BLaER1 treated with 17β-estradiol and CSF1 and Interleukin-3, amounts not matched to agents 10 nM and 100 nM (cell line): ENCODE results near the gene FOXR1.

ENCODE experiments used
- H3K27ac ChIP-seq, 11 experiments: shearing (Covaris generic); formaldehyde crosslinking; 2 replicates each; pipeline ENCODE4 v1.8.1; 2022
- H3K27me3 ChIP-seq, 11 experiments: shearing (Covaris generic); formaldehyde crosslinking; 2 replicates each; pipeline ENCODE4 v1.8.1; 2022
- H3K36me3 ChIP-seq, 11 experiments: shearing (Covaris generic); formaldehyde crosslinking; 2 replicates each; pipeline ENCODE4 v1.8.1; 2022
- H3K4me1 ChIP-seq, 10 experiments: shearing (Covaris generic); formaldehyde crosslinking; 2 replicates each; pipeline ENCODE4 v1.8.1; 2022
- H3K4me2 ChIP-seq, 11 experiments: shearing (Covaris generic); formaldehyde crosslinking; 2 replicates each; pipeline ENCODE4 v1.8.1; 2022
- H3K4me3 ChIP-seq, 10 experiments: shearing (Covaris generic); formaldehyde crosslinking; 2 replicates each; pipeline ENCODE4 v1.8.1; 2022
- H3K9ac ChIP-seq, 11 experiments: shearing (Covaris generic); formaldehyde crosslinking; 2 replicates each; pipeline ENCODE4 v1.8.1; 2022
- H3K9me3 ChIP-seq, 11 experiments: shearing (Covaris generic); formaldehyde crosslinking; replicated peaks in 1 of 11; 2 replicates each; pipeline ENCODE4 v1.8.1; 2022
- H4K20me1 ChIP-seq, 11 experiments: shearing (Covaris generic); formaldehyde crosslinking; 2 replicates each; pipeline ENCODE4 v1.8.1; 2022
- Cebpa-rat ChIP-seq, 11 experiments: shearing (Covaris generic); IDR thresholded peaks; 2 replicates each; pipeline ENCODE4 v1.8.1; 2022

FOXR1 gene

DNA sequence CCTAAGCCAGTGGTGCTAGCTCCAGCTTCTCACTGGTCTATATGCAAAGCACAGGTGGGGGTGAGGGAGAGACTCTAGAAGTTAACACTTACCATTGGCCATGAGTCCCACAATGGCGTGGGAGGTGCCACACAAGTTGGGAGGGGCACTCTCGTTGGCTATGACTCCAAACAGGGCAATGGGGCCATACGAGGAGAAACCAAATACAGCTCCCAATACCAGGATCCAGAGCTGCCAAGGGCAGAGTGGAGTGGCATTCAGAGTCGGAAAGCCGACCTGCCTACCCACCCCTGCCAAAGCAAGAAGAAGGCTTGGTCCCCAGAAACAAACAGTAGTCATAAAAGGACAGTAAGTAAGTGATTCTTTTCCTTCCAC lies 53.5 kb downstream of the FOXR1 start:
- Histone ChIP-seq H3K27ac (no peak overlapping the region), H3K36me3 (peaks cover 60 to 90% (median 80%) of the 10 kb centered on the region in 11 experiments), H4K20me1 (peaks cover 4 to 46% (median 25%) of the 10 kb centered on the region in 11 experiments; a peak in 18 of 22 replicates), H3K4me3 (no peak overlapping the region), H3K4me2 (0 out of 22 replicates have a peak overlapping the region, but pooled peaks of 1 of the 11 experiments have one; percentile 24), H3K9ac (0 out of 22 replicates have a peak overlapping the region, but pooled peaks of 1 of the 11 experiments have one; percentile 31), H3K4me1 (peaks cover 40 to 76% (median 49%) of the 10 kb centered on the region in 10 experiments), H3K27me3 (no peaks in the 10 kb centered on the region), H3K9me3 (no peaks in the 10 kb centered on the region)
- no peak for TF ChIP-seq Cebpa-rat (IDR thresholded peaks at IDR 0.05)

DNA sequence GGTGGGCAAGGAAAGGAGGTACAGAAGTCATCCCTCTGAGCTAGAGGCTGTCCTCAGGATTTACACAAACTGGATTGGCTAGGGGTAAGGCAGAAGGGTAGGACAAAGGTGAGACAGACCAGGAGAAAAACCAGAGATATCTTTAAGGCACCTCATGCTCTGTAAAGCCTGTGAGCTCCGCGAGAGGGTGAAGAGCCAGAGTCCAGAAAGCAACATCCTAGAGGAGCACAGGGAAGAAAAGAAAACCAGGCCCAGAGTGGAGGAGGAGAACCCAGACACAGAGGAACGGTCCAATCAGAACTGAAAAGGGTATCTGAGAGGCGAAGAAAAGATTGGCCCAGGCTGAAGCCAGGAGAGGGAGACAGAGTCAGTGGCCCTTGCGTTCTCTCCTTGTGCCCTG lies 54.0 kb downstream of the FOXR1 start:
- peaks cover 3 to 41% (median 20%) of the 10 kb centered on the region in 11 experiments; a peak in 17 of 22 replicates for H4K20me1 ChIP-seq
- H3K4me3 ChIP-seq = no peak overlapping the region
- no peaks in the 10 kb centered on the region for H3K27me3 ChIP-seq
- no peak overlapping the region; a peak in 1 of 22 replicates for H3K27ac ChIP-seq
- no peaks in the 10 kb centered on the region for H3K9me3 ChIP-seq
- peaks cover 36 to 72% (median 46%) of the 10 kb centered on the region in 10 experiments for H3K4me1 ChIP-seq
- H3K36me3 ChIP-seq = peaks cover 60 to 85% (median 75%) of the 10 kb centered on the region in 11 experiments
- no peak overlapping the region for H3K4me2 ChIP-seq
- no peak for TF ChIP-seq Cebpa-rat (IDR thresholded peaks at IDR 0.05)
- peak overlapping the region in 1 of 11 experiments; percentile 31; a peak in 1 of 22 replicates for H3K9ac ChIP-seq

DNA sequence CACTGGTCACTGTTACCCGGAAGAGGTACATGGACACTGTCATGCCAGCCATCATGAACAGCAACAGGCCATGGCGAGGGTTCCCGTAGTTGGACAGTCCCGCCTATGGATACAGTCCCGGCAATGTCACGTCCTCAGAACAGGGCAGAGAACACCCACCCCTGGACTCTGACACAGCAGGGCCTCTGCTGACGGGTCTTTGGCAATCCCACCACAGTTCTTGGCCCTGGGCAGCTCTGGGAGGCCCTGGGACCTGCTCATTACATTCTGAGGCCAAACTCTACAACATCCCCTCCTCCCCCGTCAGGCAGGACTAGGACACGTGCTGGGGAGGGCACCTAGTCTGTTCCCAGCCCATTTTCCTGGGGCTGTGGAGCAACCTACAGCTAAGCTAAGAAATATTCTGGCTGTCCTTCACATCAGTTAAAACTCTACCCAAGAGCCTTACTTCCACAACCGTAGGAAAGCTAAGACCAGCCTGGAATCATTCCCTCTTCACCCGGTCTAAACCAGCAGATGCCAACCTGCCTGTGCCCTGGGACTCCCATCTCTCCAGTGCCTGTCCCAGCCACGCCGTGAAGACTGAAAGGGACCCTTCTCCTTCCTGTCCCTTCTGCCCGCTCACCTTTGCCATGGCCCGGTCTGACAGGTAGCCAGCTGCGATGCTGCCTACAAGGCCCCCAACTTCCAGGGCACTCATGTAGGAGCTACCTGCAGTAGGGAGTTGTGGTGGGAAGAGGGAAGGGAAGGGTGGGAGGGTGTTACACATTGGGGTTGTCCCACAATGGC lies 54.6 kb downstream of the FOXR1 start:
- no peak overlapping the region; a peak in 2 of 22 replicates for H3K27ac ChIP-seq
- H3K9me3 ChIP-seq = no peaks in the 10 kb centered on the region
- H3K4me2 ChIP-seq = no peak overlapping the region
- peaks cover 57 to 79% (median 70%) of the 10 kb centered on the region in 11 experiments for H3K36me3 ChIP-seq
- TF ChIP-seq Cebpa-rat (IDR thresholded peaks at IDR 0.05) = no peak
- peak overlapping the region in 1 of 11 experiments; percentile 50; a peak in 2 of 22 replicates for H3K9ac ChIP-seq
- H4K20me1 ChIP-seq = peaks cover 0 to 40% (median 16%) of the 10 kb centered on the region in 11 experiments; a peak in 14 of 22 replicates
- no peak overlapping the region for H3K4me3 ChIP-seq
- peaks cover 30 to 66% (median 41%) of the 10 kb centered on the region in 10 experiments for H3K4me1 ChIP-seq
- H3K27me3 ChIP-seq = no peaks in the 10 kb centered on the region

DNA sequence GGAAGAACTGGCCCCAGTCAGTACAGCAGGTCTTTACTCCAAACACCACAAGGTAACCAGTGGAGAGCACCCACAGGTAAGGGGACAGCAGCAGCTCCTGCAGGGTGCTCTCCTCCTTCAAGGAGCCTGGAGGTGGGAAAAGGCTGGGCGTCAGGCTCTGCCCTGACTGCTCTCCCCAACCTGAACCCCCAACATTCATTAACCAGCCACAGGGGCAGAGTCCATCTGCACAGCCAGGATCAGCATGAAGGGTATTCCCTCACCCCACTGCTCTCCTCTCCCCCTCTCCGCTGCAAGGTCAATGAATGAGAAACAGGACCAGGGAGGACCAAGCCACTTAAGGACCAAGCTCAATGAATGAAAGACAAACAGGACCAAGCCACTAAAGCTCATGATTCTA lies 55.4 kb downstream of the FOXR1 start:
- Histone ChIP-seq H3K4me2 (peak overlapping the region in 2 of 11 experiments; percentile 99; a peak in 4 of 22 replicates), H3K9ac (peak overlapping the region in 2 of 11 experiments; percentile 11 to 82; a peak in 1 of 22 replicates), H3K4me1 (peaks cover 26 to 58% (median 35%) of the 10 kb centered on the region in 10 experiments), H3K27ac (no peak overlapping the region), H3K4me3 (no peak overlapping the region), H4K20me1 (peaks cover 0 to 40% (median 12%) of the 10 kb centered on the region in 11 experiments; a peak in 13 of 22 replicates), H3K27me3 (no peaks in the 10 kb centered on the region), H3K9me3 (no peaks in the 10 kb centered on the region), H3K36me3 (peaks cover 49 to 71% (median 62%) of the 10 kb centered on the region in 11 experiments)
- no peak for TF ChIP-seq Cebpa-rat (IDR thresholded peaks at IDR 0.05)

DNA sequence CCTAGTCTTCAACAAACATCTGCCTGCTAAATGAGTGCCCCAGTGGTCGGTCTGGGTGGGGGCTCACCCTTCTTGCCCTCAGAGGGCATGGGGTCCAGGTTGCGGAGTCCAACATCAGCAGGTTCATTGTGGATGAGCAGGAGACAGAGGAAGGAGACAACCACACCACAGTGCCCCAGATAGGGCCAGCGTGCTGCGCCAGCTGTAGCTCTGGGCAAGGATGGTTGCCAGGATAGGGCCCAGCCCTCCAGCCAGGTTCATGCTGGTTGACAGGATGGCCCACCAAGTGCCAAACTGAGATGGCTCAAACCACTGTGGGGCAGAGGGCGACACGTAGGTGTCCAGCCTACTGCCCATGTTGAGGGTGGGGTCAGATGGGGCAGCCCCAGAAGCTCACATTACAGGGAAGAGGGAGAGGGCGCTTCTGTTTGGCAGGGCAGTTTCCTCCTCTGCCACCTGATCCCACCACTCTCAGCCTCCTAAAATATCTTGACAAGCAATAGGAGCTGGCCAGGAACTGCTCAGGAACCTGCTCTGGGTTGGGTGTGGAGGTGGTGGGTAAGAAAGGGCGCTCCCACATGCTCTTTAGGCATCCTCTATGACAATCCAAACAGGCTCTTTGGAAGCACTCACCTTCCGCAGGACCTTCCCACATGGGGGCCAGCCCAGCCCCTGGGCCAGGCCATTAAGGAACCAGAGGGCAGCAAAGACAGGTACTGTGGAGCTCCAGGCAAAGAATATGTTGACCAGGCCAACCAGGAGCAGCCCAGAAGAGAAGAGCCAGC lies 56.2 kb downstream of the FOXR1 start:
- no peaks in the 10 kb centered on the region for H3K9me3 ChIP-seq
- peak overlapping the region in 3 of 11 experiments; percentile 11 to 82 (median 80); a peak in 2 of 22 replicates for H3K9ac ChIP-seq
- H3K4me2 ChIP-seq = peak overlapping the region in 3 of 11 experiments; percentile 99; a peak in 6 of 22 replicates
- H3K4me3 ChIP-seq = 0 out of 20 replicates have a peak overlapping the region, but pooled peaks of 1 of the 10 experiments have one; percentile 84
- H3K27ac ChIP-seq = no peak overlapping the region
- peaks cover 26 to 57% (median 34%) of the 10 kb centered on the region in 10 experiments for H3K4me1 ChIP-seq
- H3K27me3 ChIP-seq = no peaks in the 10 kb centered on the region
- peaks cover 0 to 40% (median 11%) of the 10 kb centered on the region in 11 experiments; a peak in 11 of 22 replicates for H4K20me1 ChIP-seq
- no peak for TF ChIP-seq Cebpa-rat (IDR thresholded peaks at IDR 0.05)
- peaks cover 41 to 63% (median 54%) of the 10 kb centered on the region in 11 experiments for H3K36me3 ChIP-seq

DNA sequence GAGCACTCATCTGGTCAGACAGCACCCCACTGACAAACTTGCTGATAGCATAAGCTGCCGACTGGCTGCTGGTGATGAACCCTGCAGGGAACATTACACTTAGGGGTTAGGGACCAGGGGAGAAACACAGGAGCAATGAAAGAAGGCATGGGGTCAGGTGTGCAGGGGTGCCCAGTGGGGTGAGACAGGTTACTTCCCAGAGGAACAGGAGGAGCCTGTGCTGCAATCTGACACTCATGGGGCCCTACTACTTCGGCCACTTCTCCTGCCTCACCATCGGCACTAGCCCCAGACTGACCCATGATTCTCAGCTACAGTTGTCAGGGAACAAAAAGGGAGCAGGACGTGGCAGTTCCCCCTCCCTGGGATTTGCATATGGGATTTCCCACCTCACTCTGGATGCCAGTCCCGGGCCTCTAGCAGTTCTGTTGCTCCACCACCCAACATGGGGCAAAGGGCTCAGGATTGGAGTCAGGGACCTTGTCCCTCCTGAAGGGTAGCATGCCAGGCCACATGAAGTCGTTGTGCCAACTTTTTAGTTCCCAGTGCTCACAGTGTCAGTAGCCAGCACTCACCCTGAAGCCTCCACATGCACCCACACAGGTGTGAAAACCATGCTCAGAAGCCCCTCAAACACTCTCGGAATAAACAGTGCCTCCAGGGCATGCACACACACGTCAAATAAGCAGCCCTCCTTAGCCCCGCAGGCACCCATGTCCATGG lies 56.9 kb downstream of the FOXR1 start:
- no peaks in the 10 kb centered on the region for H3K27me3 ChIP-seq
- peak overlapping the region in 3 of 10 experiments; percentile 77 to 84 (median 80); a peak in 3 of 20 replicates for H3K4me3 ChIP-seq
- peaks cover 0 to 34% (median 9%) of the 10 kb centered on the region in 11 experiments; a peak in 10 of 22 replicates for H4K20me1 ChIP-seq
- H3K9me3 ChIP-seq = no peaks in the 10 kb centered on the region
- H3K9ac ChIP-seq = peak overlapping the region in 6 of 11 experiments; percentile 75 to 82 (median 80); a peak in 10 of 22 replicates
- no peak for TF ChIP-seq Cebpa-rat (IDR thresholded peaks at IDR 0.05)
- H3K36me3 ChIP-seq = peaks cover 33 to 56% (median 46%) of the 10 kb centered on the region in 11 experiments
- H3K27ac ChIP-seq = peak overlapping the region in 4 of 11 experiments; percentile 13 to 60 (median 39); a peak in 4 of 22 replicates
- H3K4me1 ChIP-seq = peaks cover 26 to 50% (median 36%) of the 10 kb centered on the region in 10 experiments
- H3K4me2 ChIP-seq = peak overlapping the region; percentile 87 to 99 (median 96); a peak in 20 of 22 replicates

DNA sequence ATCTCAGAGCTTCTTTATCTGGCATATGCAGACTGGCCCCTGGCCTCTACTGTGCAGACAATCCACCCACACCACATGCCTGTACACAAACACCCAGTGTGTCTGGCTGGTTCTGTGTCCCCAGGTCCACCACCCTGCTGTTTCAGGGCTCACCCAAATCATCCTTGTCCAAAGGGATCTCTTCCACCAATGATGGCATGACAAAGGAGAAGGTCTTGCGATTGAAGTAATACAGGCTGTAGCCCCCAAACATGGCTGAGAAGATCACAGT lies 57.4 kb downstream of the FOXR1 start:
- peaks cover 0 to 34% (median 7%) of the 10 kb centered on the region in 11 experiments; a peak in 10 of 22 replicates for H4K20me1 ChIP-seq
- peak overlapping the region in 3 of 10 experiments; percentile 77 to 84 (median 80); a peak in 5 of 20 replicates for H3K4me3 ChIP-seq
- no peaks in the 10 kb centered on the region for H3K27me3 ChIP-seq
- H3K4me2 ChIP-seq = peak overlapping the region; percentile 87 to 99 (median 96); a peak in 21 of 22 replicates
- peaks cover 28 to 51% (median 41%) of the 10 kb centered on the region in 11 experiments for H3K36me3 ChIP-seq
- TF ChIP-seq Cebpa-rat (IDR thresholded peaks at IDR 0.05) = no peak
- peak overlapping the region in 4 of 11 experiments; percentile 13 to 60 (median 39); a peak in 4 of 22 replicates for H3K27ac ChIP-seq
- H3K9ac ChIP-seq = peak overlapping the region; percentile 69 to 82 (median 80); a peak in 17 of 22 replicates
- no peaks in the 10 kb centered on the region for H3K9me3 ChIP-seq
- H3K4me1 ChIP-seq = peaks cover 26 to 45% (median 39%) of the 10 kb centered on the region in 10 experiments
